Muscle of back (tissue), 13 donors: ENCODE data around the gene OR2A5. TPM values are rescaled to one million over a fixed set of nuclear protein-coding genes. Genes with fewer than 3 reads are reported as not detected.
A peak's percentile ranks its signal among the peaks of the same experiment; 100 is the strongest.
"Not testable (repeated sequence)": the region's sequence is repeated elsewhere in the genome, so short reads cannot be mapped to it uniquely, and the experiment has no call there.

Source experiments
- DNase-seq, 3 donors: peaks; one replicate each; pipeline versions ENCODE4 v3.0.0 to v3.0.0-alpha.2; 2013
- long read RNA-seq, 9 donors: transcript quantifications; one replicate each; lab custom pipeline, GENCODE V29; 2026
- polyA plus RNA-seq, 10 donors: library from polyadenylated mRNA; unstranded; fragments of 120-200 nt; gene quantifications; one replicate each; pipeline ENCODE4 v1.2.1, GENCODE V29; 2013; ENCODE audit not compliant: insufficient read length in 10 of 10

Gene OR2A5
- polyA plus RNA-seq = under 1 TPM in 4 of 10 donors, not detected in 6; 0.01 to 0.09 (median 0.04) TPM
- long read RNA-seq, donor 1 = 0 reads
- long read RNA-seq, donor 2 = 0 reads
- long read RNA-seq, donor 3 = 0 reads
- long read RNA-seq, donor 4 = 0 reads
- long read RNA-seq, donor 5 = 0 reads
- long read RNA-seq, donor 6 = 0 reads
- long read RNA-seq, donor 7 = 0 reads
- long read RNA-seq, donor 8 = 0 reads
- long read RNA-seq, donor 9 = 0 reads

GRCh38 chr7:144048648-144049047 lies at the start of gene OR2A5:
Gene OR2A5 (plus strand): TSS chr7:144048948. CDS start chr7:144050402, 1,454 bp downstream.
- no peak for DNase-seq

- no peak for DNase-seq
Observed at GRCh38 chr7:144000020-144000419, 48.7 kb upstream of the OR2A5 start, which contains the start of gene OR6B1. Gene OR6B1 (plus strand): TSS chr7:144000320. CDS start chr7:144003997, 3,677 bp downstream.

- no peak for DNase-seq
Observed at GRCh38 chr7:144001543-144001942, 47.2 kb upstream of the OR2A5 start.

GRCh38 chr7:144004703-144005102 lies 44.0 kb upstream of the OR2A5 start:
- DNase-seq = no peak

GRCh38 chr7:144006029-144006691 lies 42.6 kb upstream of the OR2A5 start:
- peak in 2 of 3 donors; percentile 7 to 57 for DNase-seq

- DNase-seq = peak in 1 of 3 donors; percentile 14
Observed at GRCh38 chr7:144006692-144007042, 42.1 kb upstream of the OR2A5 start.

GRCh38 chr7:144009361-144009760 lies 39.4 kb upstream of the OR2A5 start:
- DNase-seq = no peak

GRCh38 chr7:144010061-144010460 lies 38.7 kb upstream of the OR2A5 start:
- DNase-seq = not testable (repeated sequence)

- DNase-seq = not testable (repeated sequence)
Observed at GRCh38 chr7:144010821-144011220, 37.9 kb upstream of the OR2A5 start.

GRCh38 chr7:144011458-144012230 lies 37.1 kb upstream of the OR2A5 start:
- no peak for DNase-seq

GRCh38 chr7:144018065-144018464 lies 30.7 kb upstream of the OR2A5 start:
- DNase-seq = no peak

- DNase-seq = peak in 2 of 3 donors; percentile 43 to 50
Observed at GRCh38 chr7:144019457-144019856, 29.3 kb upstream of the OR2A5 start.

GRCh38 chr7:144020340-144020739 lies 28.4 kb upstream of the OR2A5 start:
- peak in 1 of 3 donors; percentile 26 for DNase-seq

GRCh38 chr7:144022169-144022568 lies 26.6 kb upstream of the OR2A5 start:
- no peak for DNase-seq

GRCh38 chr7:144023171-144023827 lies 25.4 kb upstream of the OR2A5 start:
- no peak for DNase-seq

- no peak for DNase-seq
Observed at GRCh38 chr7:144024213-144024612, 24.5 kb upstream of the OR2A5 start.

GRCh38 chr7:144026203-144026883 lies 22.4 kb upstream of the OR2A5 start:
- DNase-seq = no peak

GRCh38 chr7:144027070-144027469 lies 21.7 kb upstream of the OR2A5 start:
- DNase-seq = peak in 2 of 3 donors; percentile 25 to 52

- DNase-seq = no peak
Observed at GRCh38 chr7:144027974-144028373, 20.8 kb upstream of the OR2A5 start.

- no peak for DNase-seq
Observed at GRCh38 chr7:144028547-144028946, 20.2 kb upstream of the OR2A5 start.

GRCh38 chr7:144032516-144032915 lies 16.2 kb upstream of the OR2A5 start:
- DNase-seq = no peak
